ENCODE results near the gene TMEM178B. TPM values are rescaled to one million over a fixed set of nuclear protein-coding genes. Genes with fewer than 3 reads are reported as not detected.
"Not testable (repeated sequence)": the region's sequence is repeated elsewhere in the genome, so short reads cannot be mapped to it uniquely, and the experiment has no call there.

TMEM178B gene
- total RNA-seq, 1 experiment from 2014 or later: not detected

DNA sequence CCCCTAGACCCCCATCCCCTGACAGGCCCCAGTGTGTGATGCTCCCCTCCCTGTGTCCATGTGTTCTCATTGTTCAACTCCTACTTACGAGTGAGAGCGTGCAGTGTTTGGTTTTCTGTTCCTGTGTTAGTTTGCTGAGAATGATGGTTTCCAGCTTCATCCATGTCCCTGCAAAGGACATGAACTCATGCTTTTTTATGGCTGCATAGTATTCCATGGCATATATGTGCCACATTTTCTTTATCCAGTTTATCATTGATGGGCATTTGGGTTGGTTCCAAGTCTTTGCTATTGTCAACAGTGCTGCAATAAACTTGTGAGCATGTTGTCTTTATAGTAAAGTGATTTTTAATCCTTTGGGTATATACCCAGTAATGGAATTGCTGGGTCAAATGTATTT is 42.8 kb downstream of the TMEM178B start:
- H3K4me1 ChIP-seq (ENCODE audit: low read length); DNase-seq; H3K27ac ChIP-seq (ENCODE audit: low read length): not testable (repeated sequence)

DNA sequence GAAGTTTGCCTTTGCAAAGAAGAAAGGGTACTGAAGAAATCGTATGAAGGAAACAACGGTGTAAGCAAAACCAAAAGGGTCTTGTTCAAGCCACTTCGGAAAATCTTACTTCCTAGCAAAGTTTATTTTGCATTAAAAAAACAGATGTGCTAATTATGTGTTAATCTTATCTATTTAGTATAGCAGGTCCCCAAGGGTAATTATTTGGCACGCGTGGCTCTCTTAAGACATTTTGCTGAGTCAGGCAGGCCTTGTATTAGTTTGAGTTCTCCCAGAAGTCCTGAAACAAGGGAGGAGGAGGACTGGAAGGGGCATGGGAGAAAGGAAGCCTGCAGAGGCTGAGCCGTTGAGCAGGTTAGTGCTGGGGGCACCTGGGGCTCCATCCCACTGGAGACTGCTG is 44.9 kb downstream of the TMEM178B start:
- H3K9me3 ChIP-seq (ENCODE audit: low read length): no peaks in the 10 kb centered on the region
- no peaks in the 10 kb centered on the region for H3K9me2 ChIP-seq (replicated peaks; ENCODE audit: insufficient read depth, low read length)
- DNase-seq: no peak
- no peak overlapping the region for H3K4me2 ChIP-seq (ENCODE audit: low read depth, low read length, poor library complexity, severe bottlenecking)
- no peaks in the 10 kb centered on the region for H4K20me1 ChIP-seq (ENCODE audit: insufficient read depth, low read depth, low read length)
- no peak overlapping the region for H3K27ac ChIP-seq (ENCODE audit: low read length)
- no peaks in the 10 kb centered on the region for H3K36me3 ChIP-seq (ENCODE audit: insufficient read depth, low read length)
- H3K4me1 ChIP-seq (ENCODE audit: low read length): no peaks in the 10 kb centered on the region
- H3K4me3 ChIP-seq (ENCODE audit: low read length): no peak overlapping the region
- no peak overlapping the region for H2AFZ ChIP-seq (ENCODE audit: low read length)
- H3K9ac ChIP-seq (ENCODE audit: low read length): no peak overlapping the region
- no peaks in the 10 kb centered on the region for H3K79me2 ChIP-seq (ENCODE audit: low read length)
- H3K27me3 ChIP-seq (ENCODE audit: low read length): no peaks in the 10 kb centered on the region

More for the DNA sequence above, 42.8 kb downstream of the TMEM178B start:
- H3K4me3 ChIP-seq (ENCODE audit: low read length); H3K36me3 ChIP-seq (ENCODE audit: insufficient read depth, low read length); H4K20me1 ChIP-seq (ENCODE audit: insufficient read depth, low read depth, low read length); H3K27me3 ChIP-seq (ENCODE audit: low read length); H3K9ac ChIP-seq (ENCODE audit: low read length); H3K4me2 ChIP-seq (ENCODE audit: low read depth, low read length, poor library complexity, severe bottlenecking); H3K9me2 ChIP-seq (replicated peaks; ENCODE audit: insufficient read depth, low read length); H2AFZ ChIP-seq (ENCODE audit: low read length); H3K9me3 ChIP-seq (ENCODE audit: low read length); H3K79me2 ChIP-seq (ENCODE audit: low read length): not testable (repeated sequence)

DNA sequence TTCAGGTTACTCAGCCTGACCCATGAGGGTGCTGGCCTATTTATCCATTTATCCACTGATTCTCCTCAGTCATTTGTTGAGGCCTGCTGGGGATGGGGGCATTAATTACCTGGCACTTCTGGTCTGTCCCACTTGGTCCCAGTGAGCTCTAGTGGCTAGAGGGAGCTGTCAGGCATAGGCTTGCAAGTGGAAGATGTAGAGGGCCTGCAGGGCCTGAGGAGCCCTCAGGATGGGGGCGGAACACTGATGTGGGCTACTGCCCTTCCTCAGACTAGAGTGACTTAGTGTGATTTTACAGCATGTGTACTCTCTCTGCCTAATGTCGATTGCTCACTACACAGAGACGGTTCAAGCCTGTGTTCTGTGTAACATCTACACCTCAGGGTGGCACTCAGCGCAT is 45.3 kb downstream of the TMEM178B start:
- Histone ChIP-seq H3K9me3 (ENCODE audit: low read length) (no peaks in the 10 kb centered on the region), H3K4me2 (ENCODE audit: low read depth, low read length, poor library complexity, severe bottlenecking) (no peak overlapping the region), H3K4me1 (ENCODE audit: low read length) (no peaks in the 10 kb centered on the region), H3K9ac (ENCODE audit: low read length) (no peak overlapping the region), H3K4me3 (ENCODE audit: low read length) (no peak overlapping the region), H3K36me3 (ENCODE audit: insufficient read depth, low read length) (no peaks in the 10 kb centered on the region), H3K27me3 (ENCODE audit: low read length) (no peaks in the 10 kb centered on the region), H3K27ac (ENCODE audit: low read length) (no peak overlapping the region), H4K20me1 (ENCODE audit: insufficient read depth, low read depth, low read length) (no peaks in the 10 kb centered on the region), H3K9me2 (replicated peaks; ENCODE audit: insufficient read depth, low read length) (no peaks in the 10 kb centered on the region), H2AFZ (ENCODE audit: low read length) (no peak overlapping the region), H3K79me2 (ENCODE audit: low read length) (no peaks in the 10 kb centered on the region)
- DNase-seq: no peak

DNA sequence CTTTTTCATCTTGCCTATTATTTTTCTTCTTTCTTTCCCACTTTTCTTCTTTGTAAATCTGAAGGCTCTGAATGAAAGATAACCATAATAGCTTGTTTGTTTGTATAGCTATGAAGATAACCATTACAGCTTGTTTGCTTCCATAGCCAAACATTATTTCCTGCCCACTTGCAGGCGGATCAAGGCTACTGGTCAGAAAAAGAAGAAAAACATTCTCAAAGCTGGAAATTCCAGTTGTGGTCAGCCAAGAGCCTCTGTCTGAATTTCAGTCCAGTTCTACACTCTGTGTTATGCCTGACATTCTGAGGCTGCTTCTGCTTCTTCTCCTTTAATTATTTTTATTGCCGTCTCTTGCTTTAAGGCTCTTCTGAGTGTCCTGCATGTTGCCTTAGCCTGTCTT is 48.9 kb downstream of the TMEM178B start:
- H3K4me3 ChIP-seq (ENCODE audit: low read length): no peak overlapping the region
- no peaks in the 10 kb centered on the region for H3K36me3 ChIP-seq (ENCODE audit: insufficient read depth, low read length)
- H3K9me2 ChIP-seq (replicated peaks; ENCODE audit: insufficient read depth, low read length): no peaks in the 10 kb centered on the region
- no peak overlapping the region for H3K27ac ChIP-seq (ENCODE audit: low read length)
- no peaks in the 10 kb centered on the region for H3K4me1 ChIP-seq (ENCODE audit: low read length)
- H3K4me2 ChIP-seq (ENCODE audit: low read depth, low read length, poor library complexity, severe bottlenecking): no peak overlapping the region
- H4K20me1 ChIP-seq (ENCODE audit: insufficient read depth, low read depth, low read length): no peaks in the 10 kb centered on the region
- H2AFZ ChIP-seq (ENCODE audit: low read length): no peak overlapping the region
- no peak overlapping the region for H3K9ac ChIP-seq (ENCODE audit: low read length)
- no peak for DNase-seq
- no peaks in the 10 kb centered on the region for H3K27me3 ChIP-seq (ENCODE audit: low read length)
- H3K79me2 ChIP-seq (ENCODE audit: low read length): no peaks in the 10 kb centered on the region
- no peaks in the 10 kb centered on the region for H3K9me3 ChIP-seq (ENCODE audit: low read length)

DNA sequence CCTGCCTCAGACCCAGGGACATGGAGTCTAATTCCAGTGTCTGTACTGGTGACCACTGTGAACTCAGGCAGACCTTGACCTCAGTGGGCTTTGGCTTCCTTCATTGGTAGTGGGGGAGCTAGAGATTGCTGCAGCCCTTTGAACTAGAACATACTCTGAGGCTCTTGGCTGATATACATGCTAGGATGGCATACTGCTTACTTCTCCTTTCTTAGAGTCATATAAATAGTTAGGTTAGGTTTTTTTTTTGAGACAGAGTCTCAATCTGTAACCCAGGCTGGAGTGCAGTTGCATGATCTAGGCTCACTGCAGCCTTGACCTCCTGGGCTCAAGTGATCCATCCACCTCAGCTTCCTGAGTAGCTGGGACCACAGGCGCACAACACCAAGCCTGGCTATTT is 49.7 kb downstream of the TMEM178B start:
- no peak overlapping the region for H3K4me2 ChIP-seq (ENCODE audit: low read depth, low read length, poor library complexity, severe bottlenecking)
- no peaks in the 10 kb centered on the region for H3K79me2 ChIP-seq (ENCODE audit: low read length)
- H3K4me1 ChIP-seq (ENCODE audit: low read length): no peaks in the 10 kb centered on the region
- DNase-seq: no peak
- H3K4me3 ChIP-seq (ENCODE audit: low read length): no peak overlapping the region
- H4K20me1 ChIP-seq (ENCODE audit: insufficient read depth, low read depth, low read length): no peaks in the 10 kb centered on the region
- no peaks in the 10 kb centered on the region for H3K9me3 ChIP-seq (ENCODE audit: low read length)
- H3K9ac ChIP-seq (ENCODE audit: low read length): no peak overlapping the region
- H3K36me3 ChIP-seq (ENCODE audit: insufficient read depth, low read length): no peaks in the 10 kb centered on the region
- H3K27me3 ChIP-seq (ENCODE audit: low read length): no peaks in the 10 kb centered on the region
- H3K27ac ChIP-seq (ENCODE audit: low read length): no peak overlapping the region
- no peaks in the 10 kb centered on the region for H3K9me2 ChIP-seq (replicated peaks; ENCODE audit: insufficient read depth, low read length)
- H2AFZ ChIP-seq (ENCODE audit: low read length): no peak overlapping the region

DNA sequence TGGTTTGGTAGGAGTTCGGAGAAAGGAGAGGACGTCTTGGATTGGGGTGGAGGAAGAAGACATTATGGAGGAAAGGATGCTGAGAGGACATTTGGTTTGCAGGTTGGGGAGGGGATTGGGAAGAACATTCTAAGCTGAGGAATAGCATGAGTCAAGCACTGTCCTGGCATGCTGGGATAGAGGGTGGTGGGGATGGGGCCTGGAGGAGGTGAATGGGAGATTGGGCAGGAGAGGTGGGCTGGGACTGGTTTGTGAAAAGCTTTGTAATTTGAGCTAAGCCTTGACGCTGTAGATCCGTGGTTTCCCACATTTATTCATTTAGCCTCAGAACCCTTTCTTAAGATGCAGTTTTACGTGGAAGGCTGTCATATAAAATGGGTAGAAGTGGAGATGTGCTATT is 52.2 kb downstream of the TMEM178B start:
- H3K9me3 ChIP-seq (ENCODE audit: low read length): no peaks in the 10 kb centered on the region
- no peak for DNase-seq
- no peaks in the 10 kb centered on the region for H3K27me3 ChIP-seq (ENCODE audit: low read length)
- no peak overlapping the region for H3K4me3 ChIP-seq (ENCODE audit: low read length)
- no peak overlapping the region for H2AFZ ChIP-seq (ENCODE audit: low read length)
- H3K9ac ChIP-seq (ENCODE audit: low read length): no peak overlapping the region
- no peaks in the 10 kb centered on the region for H3K9me2 ChIP-seq (replicated peaks; ENCODE audit: insufficient read depth, low read length)
- no peak overlapping the region for H3K27ac ChIP-seq (ENCODE audit: low read length)
- no peaks in the 10 kb centered on the region for H3K4me1 ChIP-seq (ENCODE audit: low read length)
- no peaks in the 10 kb centered on the region for H3K79me2 ChIP-seq (ENCODE audit: low read length)
- no peaks in the 10 kb centered on the region for H3K36me3 ChIP-seq (ENCODE audit: insufficient read depth, low read length)
- H3K4me2 ChIP-seq (ENCODE audit: low read depth, low read length, poor library complexity, severe bottlenecking): no peak overlapping the region
- H4K20me1 ChIP-seq (ENCODE audit: insufficient read depth, low read depth, low read length): no peaks in the 10 kb centered on the region

DNA sequence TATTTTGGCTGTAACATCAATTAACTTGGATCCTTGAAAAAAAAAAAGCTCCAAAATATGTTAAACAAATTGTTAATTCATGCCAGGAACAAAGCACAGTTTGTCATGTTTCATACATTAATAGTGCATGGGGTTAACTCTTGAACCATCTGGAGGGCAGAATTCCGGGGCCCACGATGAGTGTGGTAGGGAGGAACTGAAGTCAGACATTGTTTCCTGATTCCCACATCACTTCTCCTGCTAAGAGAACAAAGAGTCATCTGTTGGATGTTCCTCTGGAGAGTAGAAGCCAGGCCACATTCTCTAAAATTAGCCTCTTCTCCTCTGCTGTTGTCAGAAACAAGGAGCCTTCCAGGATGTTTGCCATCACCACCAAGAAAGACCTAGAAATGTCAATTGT is 54.6 kb downstream of the TMEM178B start:
- Histone ChIP-seq H3K4me3 (ENCODE audit: low read length) (no peak overlapping the region), H4K20me1 (ENCODE audit: insufficient read depth, low read depth, low read length) (no peaks in the 10 kb centered on the region), H3K9me3 (ENCODE audit: low read length) (no peaks in the 10 kb centered on the region), H3K27me3 (ENCODE audit: low read length) (no peaks in the 10 kb centered on the region), H3K4me1 (ENCODE audit: low read length) (no peaks in the 10 kb centered on the region), H3K4me2 (ENCODE audit: low read depth, low read length, poor library complexity, severe bottlenecking) (no peak overlapping the region), H3K27ac (ENCODE audit: low read length) (no peak overlapping the region), H2AFZ (ENCODE audit: low read length) (no peak overlapping the region), H3K9ac (ENCODE audit: low read length) (no peak overlapping the region), H3K79me2 (ENCODE audit: low read length) (no peaks in the 10 kb centered on the region), H3K9me2 (replicated peaks; ENCODE audit: insufficient read depth, low read length) (no peaks in the 10 kb centered on the region), H3K36me3 (ENCODE audit: insufficient read depth, low read length) (no peaks in the 10 kb centered on the region)
- no peak for DNase-seq

DNA sequence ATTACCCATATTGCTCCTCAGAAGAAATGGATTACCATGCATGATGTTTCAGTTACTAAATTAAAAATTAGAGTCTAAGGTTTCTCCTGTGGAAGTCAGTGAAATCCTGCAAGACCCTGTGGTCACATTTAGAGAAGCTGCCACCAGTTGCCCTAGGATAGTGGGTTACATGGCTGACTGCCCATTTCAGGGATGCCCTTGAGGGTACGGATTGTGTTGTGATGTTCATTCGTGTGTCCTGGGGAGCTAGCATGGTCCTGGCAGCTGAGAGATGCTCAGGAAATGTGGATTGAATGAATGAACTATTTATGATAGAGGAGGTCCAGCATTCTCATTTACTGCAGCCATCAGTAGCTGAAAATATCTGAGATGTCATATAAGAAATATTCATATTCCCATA is 55.1 kb downstream of the TMEM178B start:
- Histone ChIP-seq H3K36me3 (ENCODE audit: insufficient read depth, low read length) (no peaks in the 10 kb centered on the region), H3K9ac (ENCODE audit: low read length) (no peak overlapping the region), H3K4me3 (ENCODE audit: low read length) (no peak overlapping the region), H3K27ac (ENCODE audit: low read length) (no peak overlapping the region), H4K20me1 (ENCODE audit: insufficient read depth, low read depth, low read length) (no peaks in the 10 kb centered on the region), H3K4me2 (ENCODE audit: low read depth, low read length, poor library complexity, severe bottlenecking) (no peak overlapping the region), H3K4me1 (ENCODE audit: low read length) (no peaks in the 10 kb centered on the region), H3K9me3 (ENCODE audit: low read length) (no peaks in the 10 kb centered on the region), H2AFZ (ENCODE audit: low read length) (no peak overlapping the region), H3K9me2 (replicated peaks; ENCODE audit: insufficient read depth, low read length) (no peaks in the 10 kb centered on the region), H3K79me2 (ENCODE audit: low read length) (no peaks in the 10 kb centered on the region), H3K27me3 (ENCODE audit: low read length) (no peaks in the 10 kb centered on the region)
- no peak for DNase-seq

DNA sequence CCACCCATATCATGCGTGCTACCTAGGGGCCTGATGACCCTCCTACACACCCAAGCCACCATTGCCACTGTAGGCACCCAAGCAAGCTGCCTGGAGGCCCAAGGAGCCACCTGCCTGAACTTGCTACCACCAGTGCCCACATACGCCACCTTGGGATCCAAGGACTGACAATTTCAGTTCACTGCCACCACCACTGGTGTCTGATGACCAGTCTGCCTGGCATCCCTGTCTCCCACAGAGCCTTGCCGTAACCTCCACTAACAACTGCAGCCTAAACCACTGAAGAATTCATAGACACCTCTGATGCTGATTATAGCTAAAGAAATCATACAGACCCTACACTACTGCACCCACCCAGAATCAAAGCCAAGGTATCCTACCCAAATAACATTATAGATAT is 58.8 kb downstream of the TMEM178B start:
- no peaks in the 10 kb centered on the region for H3K79me2 ChIP-seq (ENCODE audit: low read length)
- H3K9me3 ChIP-seq (ENCODE audit: low read length): no peaks in the 10 kb centered on the region
- H3K4me2 ChIP-seq (ENCODE audit: low read depth, low read length, poor library complexity, severe bottlenecking): no peak overlapping the region
- no peak overlapping the region for H3K9ac ChIP-seq (ENCODE audit: low read length)
- H3K4me1 ChIP-seq (ENCODE audit: low read length): no peaks in the 10 kb centered on the region
- no peak overlapping the region for H2AFZ ChIP-seq (ENCODE audit: low read length)
- H4K20me1 ChIP-seq (ENCODE audit: insufficient read depth, low read depth, low read length): no peaks in the 10 kb centered on the region
- H3K27me3 ChIP-seq (ENCODE audit: low read length): no peaks in the 10 kb centered on the region
- no peak for DNase-seq
- H3K9me2 ChIP-seq (replicated peaks; ENCODE audit: insufficient read depth, low read length): no peaks in the 10 kb centered on the region
- H3K36me3 ChIP-seq (ENCODE audit: insufficient read depth, low read length): no peaks in the 10 kb centered on the region
- H3K4me3 ChIP-seq (ENCODE audit: low read length): no peak overlapping the region
- H3K27ac ChIP-seq (ENCODE audit: low read length): no peak overlapping the region

All from Karpas-422 (cell line).